ENCODE measurements around the gene ANGPTL8. TPM values are rescaled to one million over a fixed set of nuclear protein-coding genes. Genes with fewer than 3 reads are reported as not detected.

The ANGPTL8 gene
- total RNA-seq, 4 donors from 2014 or later: 2.0 TPM; not detected in 3

- Histone ChIP-seq H3K4me3 (no peak overlapping the region), H3K27me3 (no peaks in the 10 kb centered on the region), H3K36me3 (peaks cover 0 to 41% of the 10 kb centered on the region in 2 donors), H3K27ac (peak overlapping the region in 2 of 4 donors; percentile 95 to 96), H3K4me1 (peaks cover 8 to 44% (median 30%) of the 10 kb centered on the region in 3 donors), H3K9me3 (no peaks in the 10 kb centered on the region)
- TF ChIP-seq POLR2A (IDR thresholded peaks at IDR 0.05): no peak
- ATAC-seq: no peak
- WGBS, 2 donors (ENCODE audit: low coverage in 1 of 2): 62 to 78% methylated on average over 6 to 7 of the region's 9 CpGs
Observed at GRCh38 chr19:11205939-11206570, 33.4 kb upstream of the ANGPTL8 start.

GRCh38 chr19:11208561-11209471 is 30.6 kb upstream of the ANGPTL8 start:
- no peak for TF ChIP-seq EP300 (IDR thresholded peaks at IDR 0.05)
- no peak for TF ChIP-seq POLR2A (IDR thresholded peaks at IDR 0.05)
- TF ChIP-seq POLR2AphosphoS5 (IDR thresholded peaks at IDR 0.05): no peak
- no peak for TF ChIP-seq CTCF (IDR thresholded peaks at IDR 0.05)
- H3K27ac ChIP-seq: peak overlapping the region in 2 of 4 donors; percentile 37 to 95
- peaks cover 0 to 56% of the 10 kb centered on the region in 2 donors for H3K36me3 ChIP-seq
- peak; percentile 21 for ATAC-seq
- peaks cover 4 to 20% (median 14%) of the 10 kb centered on the region in 3 donors for H3K4me1 ChIP-seq
- 56 to 77% methylated on average over 3 to 13 of the region's 38 CpGs for WGBS, 2 donors (ENCODE audit: low coverage in 1 of 2)
- no peaks in the 10 kb centered on the region for H3K27me3 ChIP-seq
- no peak overlapping the region for H3K4me3 ChIP-seq
- no peaks in the 10 kb centered on the region for H3K9me3 ChIP-seq

GRCh38 chr19:11209839-11210655 is 29.4 kb upstream of the ANGPTL8 start:
- Histone ChIP-seq H3K9me3 (no peaks in the 10 kb centered on the region), H3K4me1 (peaks cover 0 to 7% (median 2%) of the 10 kb centered on the region in 3 donors), H3K27ac (peak overlapping the region in 2 of 4 donors; percentile 35 to 47), H3K36me3 (peaks cover 0 to 68% of the 10 kb centered on the region in 2 donors), H3K27me3 (no peaks in the 10 kb centered on the region), H3K4me3 (no peak overlapping the region)
- TF ChIP-seq EP300 (IDR thresholded peaks at IDR 0.05): no peak
- no peak for TF ChIP-seq CTCF (IDR thresholded peaks at IDR 0.05)
- TF ChIP-seq POLR2A (IDR thresholded peaks at IDR 0.05): no peak
- TF ChIP-seq POLR2AphosphoS5 (IDR thresholded peaks at IDR 0.05): no peak
- no peak for ATAC-seq
- 72% methylated on average over 2 of the region's 2 CpGs; no CpG with 5 or more reads in 1 of the 2 donors for WGBS, 2 donors (ENCODE audit: low coverage in 1 of 2)

GRCh38 chr19:11210656-11210928 is 28.8 kb upstream of the ANGPTL8 start:
- Histone ChIP-seq H3K4me3 (no peak overlapping the region), H3K4me1 (peaks cover 0 to 2% (median 0%) of the 10 kb centered on the region in 3 donors), H3K27ac (no peak overlapping the region), H3K27me3 (no peaks in the 10 kb centered on the region), H3K9me3 (no peaks in the 10 kb centered on the region), H3K36me3 (peaks cover 0 to 74% of the 10 kb centered on the region in 2 donors)
- WGBS, 2 donors (ENCODE audit: low coverage in 1 of 2): 88 to 100% methylated on average over 1 of the region's 1 CpG
- ATAC-seq: no peak
- TF ChIP-seq EP300 (IDR thresholded peaks at IDR 0.05) (no peak), POLR2AphosphoS5 (IDR thresholded peaks at IDR 0.05) (no peak), POLR2A (IDR thresholded peaks at IDR 0.05) (no peak), CTCF (IDR thresholded peaks at IDR 0.05) (no peak)

- H3K27ac ChIP-seq: no peak overlapping the region
- no peak for TF ChIP-seq POLR2A (IDR thresholded peaks at IDR 0.05)
- TF ChIP-seq EP300 (IDR thresholded peaks at IDR 0.05): no peak
- no peak for TF ChIP-seq CTCF (IDR thresholded peaks at IDR 0.05)
- no peak for TF ChIP-seq POLR2AphosphoS5 (IDR thresholded peaks at IDR 0.05)
- ATAC-seq: no peak
- H3K27me3 ChIP-seq: no peaks in the 10 kb centered on the region
- peaks cover 0 to 81% of the 10 kb centered on the region in 2 donors for H3K36me3 ChIP-seq
- 90 to 100% methylated on average over 1 to 2 of the region's 6 CpGs for WGBS, 2 donors (ENCODE audit: low coverage in 1 of 2)
- no peak overlapping the region for H3K4me3 ChIP-seq
- H3K9me3 ChIP-seq: no peaks in the 10 kb centered on the region
- H3K4me1 ChIP-seq: no peaks in the 10 kb centered on the region
Observed at GRCh38 chr19:11214387-11214786, 25.0 kb upstream of the ANGPTL8 start.

Data from gastroesophageal sphincter (tissue), 4 donors.